Stimulated activated naive CD8-positive, alpha-beta T cell treated with anti-CD3 and anti-CD28 coated beads, Interleukin-15, Interleukin-2, amounts not matched to agents 100 ng/mL and 50 ng/mL, for 24 hours (primary cell): Measurements from ENCODE around the gene TMTC4.
"Not testable (repeated sequence)": the region's sequence is repeated elsewhere in the genome, so short reads cannot be mapped to it uniquely, and the experiment has no call there.

Source experiments
- H3K27ac Mint-ChIP-seq: one replicate; pipeline ENCODE4 v1.8.0; 2021; ENCODE audit warnings: mild to moderate bottlenecking, mixed read lengths
- H3K27me3 Mint-ChIP-seq: one replicate; pipeline ENCODE4 v1.8.0; 2021; ENCODE audit warnings: mixed read lengths
- H3K36me3 Mint-ChIP-seq: one replicate; pipeline ENCODE4 v1.8.0; 2021; ENCODE audit warnings: low read depth, mixed read lengths
- H3K4me1 Mint-ChIP-seq: one replicate; pipeline ENCODE4 v1.8.0; 2021; ENCODE audit warnings: low read depth, mixed read lengths
- H3K4me3 Mint-ChIP-seq: one replicate; pipeline ENCODE4 v1.8.0; 2021; ENCODE audit warnings: mild to moderate bottlenecking, mixed read lengths
- H3K9me3 Mint-ChIP-seq: one replicate; pipeline ENCODE4 v1.8.0; 2021; ENCODE audit warnings: mixed read lengths

Gene TMTC4

GRCh38 chr13:100674572-100674871, at the start of gene TMTC4:
Gene TMTC4 (minus strand): TSS chr13:100674795. CDS start chr13:100670362, 4,433 bp downstream.
- Mint-ChIP-seq H3K9me3 (no peaks in the 10 kb centered on the region), H3K27me3 (peaks cover 10% of the 10 kb centered on the region), H3K36me3 (peaks cover 3% of the 10 kb centered on the region), H3K4me1 (peaks cover 23% of the 10 kb centered on the region), H3K4me3 (peak within 1 kb of the TSS; percentile 92), H3K27ac (peak within 1 kb of the TSS; percentile 91)

GRCh38 chr13:100722517-100722916, 47.9 kb upstream of the TMTC4 start:
- Mint-ChIP-seq H3K27me3 (peaks cover 13% of the 10 kb centered on the region), H3K9me3 (peaks cover 4% of the 10 kb centered on the region), H3K36me3 (no peaks in the 10 kb centered on the region), H3K4me1 (no peaks in the 10 kb centered on the region), H3K4me3 (no peak overlapping the region), H3K27ac (no peak overlapping the region)

- H3K27me3 Mint-ChIP-seq = peaks cover 13% of the 10 kb centered on the region
Measured at GRCh38 chr13:100721885-100722512, 47.4 kb upstream of the TMTC4 start.

GRCh38 chr13:100715604-100716003, 41.0 kb upstream of the TMTC4 start:
- Mint-ChIP-seq H3K36me3 (no peaks in the 10 kb centered on the region), H3K4me3 (no peak overlapping the region), H3K9me3 (peaks cover 4% of the 10 kb centered on the region), H3K27me3 (no peaks in the 10 kb centered on the region), H3K4me1 (no peaks in the 10 kb centered on the region), H3K27ac (no peak overlapping the region)

More at GRCh38 chr13:100721885-100722512, 47.4 kb upstream of the TMTC4 start:
- Mint-ChIP-seq H3K27ac (no peak overlapping the region), H3K4me1 (no peaks in the 10 kb centered on the region), H3K4me3 (no peak overlapping the region), H3K9me3 (peaks cover 4% of the 10 kb centered on the region), H3K36me3 (no peaks in the 10 kb centered on the region)

GRCh38 chr13:100714478-100714877, 39.9 kb upstream of the TMTC4 start:
- Mint-ChIP-seq H3K4me3 (no peak overlapping the region), H3K27ac (no peak overlapping the region), H3K9me3 (no peaks in the 10 kb centered on the region), H3K4me1 (no peaks in the 10 kb centered on the region), H3K36me3 (no peaks in the 10 kb centered on the region), H3K27me3 (no peaks in the 10 kb centered on the region)

GRCh38 chr13:100710176-100710575, 35.6 kb upstream of the TMTC4 start:
- Mint-ChIP-seq H3K9me3 (no peaks in the 10 kb centered on the region), H3K4me1 (no peaks in the 10 kb centered on the region), H3K4me3 (no peak overlapping the region), H3K27me3 (no peaks in the 10 kb centered on the region), H3K27ac (no peak overlapping the region), H3K36me3 (no peaks in the 10 kb centered on the region)

GRCh38 chr13:100707818-100708740, 33.5 kb upstream of the TMTC4 start:
- Mint-ChIP-seq H3K27ac (no peak overlapping the region), H3K36me3 (no peaks in the 10 kb centered on the region), H3K4me3 (no peak overlapping the region), H3K27me3 (no peaks in the 10 kb centered on the region), H3K9me3 (no peaks in the 10 kb centered on the region), H3K4me1 (no peaks in the 10 kb centered on the region)

GRCh38 chr13:100698331-100698730, 23.7 kb upstream of the TMTC4 start:
- not testable (repeated sequence) for H3K4me3 Mint-ChIP-seq, H3K4me1 Mint-ChIP-seq, H3K36me3 Mint-ChIP-seq, H3K27ac Mint-ChIP-seq, H3K9me3 Mint-ChIP-seq
- peaks cover 17% of the 10 kb centered on the region for H3K27me3 Mint-ChIP-seq

- Mint-ChIP-seq H3K36me3 (no peaks in the 10 kb centered on the region), H3K4me1 (no peaks in the 10 kb centered on the region), H3K27me3 (peaks cover 28% of the 10 kb centered on the region), H3K9me3 (no peaks in the 10 kb centered on the region), H3K4me3 (no peak overlapping the region), H3K27ac (no peak overlapping the region)
Measured at GRCh38 chr13:100695509-100695773, 20.8 kb upstream of the TMTC4 start.

- Mint-ChIP-seq H3K9me3 (no peaks in the 10 kb centered on the region), H3K27ac (no peak overlapping the region), H3K4me3 (no peak overlapping the region), H3K4me1 (no peaks in the 10 kb centered on the region), H3K36me3 (no peaks in the 10 kb centered on the region), H3K27me3 (peaks cover 28% of the 10 kb centered on the region)
Measured at GRCh38 chr13:100694722-100695508, 20.3 kb upstream of the TMTC4 start.

- Mint-ChIP-seq H3K4me1 (no peaks in the 10 kb centered on the region), H3K36me3 (peaks cover 7% of the 10 kb centered on the region), H3K4me3 (no peak overlapping the region), H3K9me3 (peaks cover 16% of the 10 kb centered on the region), H3K27ac (no peak overlapping the region), H3K27me3 (peaks cover 14% of the 10 kb centered on the region)
Measured at GRCh38 chr13:100689191-100689590, 14.6 kb upstream of the TMTC4 start.

- H3K9me3 Mint-ChIP-seq = no peaks in the 10 kb centered on the region
- no peak overlapping the region for H3K4me3 Mint-ChIP-seq
- H3K27ac Mint-ChIP-seq = no peak overlapping the region
- H3K4me1 Mint-ChIP-seq = peaks cover 12% of the 10 kb centered on the region
- peaks cover 16% of the 10 kb centered on the region for H3K27me3 Mint-ChIP-seq
- no peaks in the 10 kb centered on the region for H3K36me3 Mint-ChIP-seq
Measured at GRCh38 chr13:100680131-100680530, 5.5 kb upstream of the TMTC4 start.

GRCh38 chr13:100677128-100677527, 2.5 kb upstream of the TMTC4 start:
- H3K36me3 Mint-ChIP-seq, H3K4me3 Mint-ChIP-seq, H3K9me3 Mint-ChIP-seq, H3K27ac Mint-ChIP-seq: not testable (repeated sequence)
- H3K27me3 Mint-ChIP-seq = peaks cover 10% of the 10 kb centered on the region
- peaks cover 23% of the 10 kb centered on the region for H3K4me1 Mint-ChIP-seq

GRCh38 chr13:100675661-100676129, 1.1 kb upstream of the TMTC4 start:
- Mint-ChIP-seq H3K36me3 (peaks cover 2% of the 10 kb centered on the region), H3K4me3 (peak overlapping the region; percentile 83), H3K4me1 (peaks cover 23% of the 10 kb centered on the region), H3K27me3 (peaks cover 10% of the 10 kb centered on the region), H3K27ac (peak overlapping the region; percentile 43), H3K9me3 (no peaks in the 10 kb centered on the region)
